DOHH2 (cell line): ENCODE results near the gene RAP1B.

ENCODE experiments used
- CTCF ChIP-seq: fragments of 200-600 bp; sonication (generic); IDR thresholded peaks from one replicate; pipeline ENCODE4 v1.5.1; 2014; ENCODE audit warnings: antibody characterized with exemption, mild to moderate bottlenecking, low read depth, low read length; ENCODE audit not compliant: poor library complexity, severe bottlenecking
- EZH2phosphoT487 ChIP-seq: fragments of 200-600 bp; sonication (generic); IDR thresholded peaks from 2 replicates; pipeline ENCODE4 v1.6.1; 2017; ENCODE audit warnings: borderline replicate concordance, mild to moderate bottlenecking, antibody characterized with exemption, low read length, moderate library complexity, mixed read lengths

DNA sequence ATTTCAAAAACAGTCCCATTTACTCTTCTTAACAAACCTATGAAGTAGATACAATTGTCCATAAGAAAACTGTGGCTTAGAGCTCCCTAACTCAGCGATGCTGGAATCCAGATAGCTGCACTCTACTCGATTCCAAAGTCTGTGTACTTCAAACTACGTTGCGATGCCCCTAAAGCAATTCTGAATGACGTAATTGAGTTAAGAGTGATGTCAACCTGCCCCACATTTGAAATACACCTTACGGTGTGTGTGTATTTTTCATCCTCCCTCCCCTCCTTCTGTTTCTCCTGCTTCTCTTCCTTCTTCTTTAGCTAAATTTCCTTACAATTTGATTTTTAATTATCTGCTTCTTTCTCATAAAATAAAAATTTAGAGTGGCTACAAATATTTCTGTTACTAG lies 31.9 kb upstream of the RAP1B start:
- TF ChIP-seq CTCF (no peak), EZH2phosphoT487 (no peak)
